ENCODE results near the gene JUP.
"Not testable (repeated sequence)": the region's sequence is repeated elsewhere in the genome, so short reads cannot be mapped to it uniquely, and the experiment has no call there.

JUP gene

GRCh38 chr17:41779954-41780353 is 6.6 kb downstream of the JUP start:
- peak overlapping the region in 10 of 11 experiments; percentile 22 to 97 (median 68); a peak in 18 of 22 replicates for H3K27ac ChIP-seq
- H3K4me3 ChIP-seq, result 0 out of 20 replicates have a peak overlapping the region, but pooled peaks of 1 of the 10 experiments have one; percentile 24
- no peak for TF ChIP-seq Cebpa-rat (IDR thresholded peaks at IDR 0.05)
- H3K9me3 ChIP-seq (replicated peaks in 1 of 11), result no peaks in the 10 kb centered on the region
- H3K36me3 ChIP-seq, result peaks cover 15 to 33% (median 27%) of the 10 kb centered on the region in 11 experiments; a peak in 21 of 22 replicates
- H4K20me1 ChIP-seq, result peaks cover 72 to 99% (median 87%) of the 10 kb centered on the region in 11 experiments
- H3K4me2 ChIP-seq, result peak overlapping the region; percentile 76 to 99 (median 90)
- H3K9ac ChIP-seq, result peak overlapping the region in 8 of 11 experiments; percentile 17 to 63 (median 57); a peak in 6 of 22 replicates
- no peaks in the 10 kb centered on the region for H3K27me3 ChIP-seq
- peaks cover 87 to 99% (median 95%) of the 10 kb centered on the region in 10 experiments for H3K4me1 ChIP-seq

- Histone ChIP-seq H3K27ac (peak overlapping the region in 10 of 11 experiments; percentile 22 to 97 (median 70); a peak in 19 of 22 replicates), H3K4me2 (peak overlapping the region; percentile 76 to 99 (median 90)), H3K9me3 (replicated peaks in 1 of 11) (no peaks in the 10 kb centered on the region), H3K27me3 (no peaks in the 10 kb centered on the region), H3K4me3 (peak overlapping the region in 4 of 10 experiments; percentile 31 to 42 (median 35); a peak in 7 of 20 replicates), H3K4me1 (peaks cover 92 to 100% (median 99%) of the 10 kb centered on the region in 10 experiments), H3K9ac (peak overlapping the region; percentile 34 to 72 (median 59); a peak in 19 of 22 replicates), H3K36me3 (peaks cover 22 to 46% (median 36%) of the 10 kb centered on the region in 11 experiments), H4K20me1 (peaks cover 85 to 99% (median 95%) of the 10 kb centered on the region in 11 experiments)
- TF ChIP-seq Cebpa-rat (IDR thresholded peaks at IDR 0.05), result no peak
Measured at GRCh38 chr17:41777574-41778188, 8.8 kb downstream of the JUP start.

GRCh38 chr17:41777157-41777573 is 9.3 kb downstream of the JUP start:
- Histone ChIP-seq H4K20me1 (peaks cover 85 to 99% (median 95%) of the 10 kb centered on the region in 11 experiments), H3K36me3 (peaks cover 27 to 51% (median 41%) of the 10 kb centered on the region in 11 experiments), H3K27ac (peak overlapping the region in 10 of 11 experiments; percentile 22 to 97 (median 70); a peak in 19 of 22 replicates), H3K9me3 (replicated peaks in 1 of 11) (no peaks in the 10 kb centered on the region), H3K4me1 (peaks cover 92 to 100% (median 99%) of the 10 kb centered on the region in 10 experiments), H3K27me3 (no peaks in the 10 kb centered on the region), H3K9ac (peak overlapping the region; percentile 34 to 72 (median 59); a peak in 19 of 22 replicates), H3K4me3 (peak overlapping the region in 4 of 10 experiments; percentile 31 to 42 (median 35); a peak in 7 of 20 replicates), H3K4me2 (peak overlapping the region; percentile 76 to 99 (median 90))
- TF ChIP-seq Cebpa-rat (IDR thresholded peaks at IDR 0.05), result no peak

GRCh38 chr17:41776262-41776900 is 10.1 kb downstream of the JUP start:
- not testable (repeated sequence) for H3K4me3 ChIP-seq; H3K27me3 ChIP-seq; H3K9me3 ChIP-seq (replicated peaks in 1 of 11)
- peak overlapping the region in 8 of 11 experiments; percentile 12 to 64 (median 50); a peak in 7 of 22 replicates for H3K9ac ChIP-seq
- peaks cover 85 to 99% (median 95%) of the 10 kb centered on the region in 11 experiments for H4K20me1 ChIP-seq
- peaks cover 88 to 100% (median 98%) of the 10 kb centered on the region in 10 experiments for H3K4me1 ChIP-seq
- peaks cover 34 to 59% (median 49%) of the 10 kb centered on the region in 11 experiments for H3K36me3 ChIP-seq
- H3K27ac ChIP-seq, result peak overlapping the region in 6 of 11 experiments; percentile 22 to 78 (median 61); a peak in 7 of 22 replicates
- peak overlapping the region; percentile 19 to 99 (median 90); a peak in 21 of 22 replicates for H3K4me2 ChIP-seq

- Histone ChIP-seq H3K27ac (peak overlapping the region in 9 of 11 experiments; percentile 8 to 65 (median 52); a peak in 15 of 22 replicates), H3K4me1 (peaks cover 82 to 93% (median 90%) of the 10 kb centered on the region in 10 experiments), H3K4me3 (no peak overlapping the region; a peak in 1 of 20 replicates), H3K9me3 (replicated peaks in 1 of 11) (no peaks in the 10 kb centered on the region), H4K20me1 (peaks cover 88 to 100% (median 95%) of the 10 kb centered on the region in 11 experiments), H3K27me3 (no peaks in the 10 kb centered on the region), H3K9ac (peak overlapping the region; percentile 12 to 64 (median 50); a peak in 15 of 22 replicates), H3K4me2 (peak overlapping the region; percentile 68 to 99 (median 90)), H3K36me3 (peaks cover 42 to 66% (median 57%) of the 10 kb centered on the region in 11 experiments)
- no peak for TF ChIP-seq Cebpa-rat (IDR thresholded peaks at IDR 0.05)
Measured at GRCh38 chr17:41775394-41776226, 10.9 kb downstream of the JUP start.

- H3K4me1 ChIP-seq, result peaks cover 67 to 75% (median 71%) of the 10 kb centered on the region in 10 experiments
- H3K9me3 ChIP-seq (replicated peaks in 1 of 11), result no peaks in the 10 kb centered on the region
- peaks cover 93 to 100% (median 99%) of the 10 kb centered on the region in 11 experiments for H4K20me1 ChIP-seq
- peak overlapping the region in 7 of 11 experiments; percentile 14 to 65 (median 53); a peak in 11 of 22 replicates for H3K9ac ChIP-seq
- no peaks in the 10 kb centered on the region for H3K27me3 ChIP-seq
- peak overlapping the region; percentile 72 to 99 (median 90) for H3K4me2 ChIP-seq
- TF ChIP-seq Cebpa-rat (IDR thresholded peaks at IDR 0.05), result no peak
- H3K4me3 ChIP-seq, result no peak overlapping the region; a peak in 1 of 20 replicates
- peak overlapping the region in 7 of 11 experiments; percentile 17 to 66 (median 49); a peak in 9 of 22 replicates for H3K27ac ChIP-seq
- H3K36me3 ChIP-seq, result peaks cover 60 to 85% (median 75%) of the 10 kb centered on the region in 11 experiments
Measured at GRCh38 chr17:41773731-41774193, 12.7 kb downstream of the JUP start.

- H3K4me2 ChIP-seq, result peak overlapping the region; percentile 72 to 99 (median 90)
- peak overlapping the region in 7 of 11 experiments; percentile 24 to 65 (median 33); a peak in 8 of 22 replicates for H3K9ac ChIP-seq
- peaks cover 66 to 89% (median 81%) of the 10 kb centered on the region in 11 experiments for H3K36me3 ChIP-seq
- TF ChIP-seq Cebpa-rat (IDR thresholded peaks at IDR 0.05), result no peak
- peaks cover 63 to 70% (median 66%) of the 10 kb centered on the region in 10 experiments for H3K4me1 ChIP-seq
- no peak overlapping the region for H3K4me3 ChIP-seq
- no peaks in the 10 kb centered on the region for H3K9me3 ChIP-seq (replicated peaks in 1 of 11)
- peaks cover 87 to 100% (median 100%) of the 10 kb centered on the region in 11 experiments for H4K20me1 ChIP-seq
- H3K27me3 ChIP-seq, result no peaks in the 10 kb centered on the region
- H3K27ac ChIP-seq, result peak overlapping the region in 8 of 11 experiments; percentile 13 to 66 (median 47); a peak in 12 of 22 replicates
Measured at GRCh38 chr17:41773190-41773588, 13.3 kb downstream of the JUP start.
